DMS153 treated with DMSO at 0.1 percent for 48 hours (cell line): ENCODE measurements around the gene FCN3.
"Not testable (repeated sequence)": the region's sequence is repeated elsewhere in the genome, so short reads cannot be mapped to it uniquely, and the experiment has no call there.

Experiments used
- DNase-seq: peaks from one replicate; lab custom pipeline; 2025; ENCODE audit not compliant: unreplicated experiment; lab: John Stamatoyannopoulos, UW

The FCN3 gene

DNA sequence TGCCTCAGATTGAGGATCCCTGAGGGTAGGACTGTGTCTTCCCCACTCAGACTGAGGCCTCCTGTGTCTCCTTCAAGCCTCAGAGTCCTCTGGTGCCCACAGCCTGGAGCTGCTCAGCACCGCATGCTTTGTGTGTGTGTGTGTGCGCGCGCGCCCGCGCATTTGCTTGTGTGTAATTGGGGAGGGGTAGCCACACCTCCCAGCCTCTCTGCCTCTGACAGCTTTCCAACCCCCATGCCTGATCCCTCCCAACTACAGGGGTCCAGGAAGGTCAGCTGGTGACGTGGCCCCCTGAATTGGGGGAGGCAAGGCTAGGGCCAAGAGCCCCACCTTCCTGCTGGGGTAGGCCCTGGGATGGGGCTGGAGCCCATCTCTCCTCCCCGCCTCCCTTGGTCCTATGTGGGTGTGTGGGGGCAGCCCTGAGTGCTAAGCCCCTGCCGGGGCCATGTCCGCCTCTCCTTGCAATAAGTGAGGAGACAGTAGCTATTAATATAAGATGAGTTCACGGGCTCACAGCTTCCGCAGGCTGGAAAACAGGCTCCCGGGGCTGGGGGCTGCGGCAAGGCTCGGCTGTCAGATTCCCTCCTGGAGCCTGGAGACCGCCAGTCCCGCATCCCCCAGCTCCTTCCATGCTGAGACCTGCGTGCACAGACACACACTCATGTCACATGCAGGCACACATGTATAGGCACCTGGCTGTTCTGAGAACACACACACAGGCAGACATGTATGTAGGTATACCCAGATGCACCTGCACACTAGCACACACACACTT is 24.8 kb upstream of the FCN3 start:
- no peak for DNase-seq

DNA sequence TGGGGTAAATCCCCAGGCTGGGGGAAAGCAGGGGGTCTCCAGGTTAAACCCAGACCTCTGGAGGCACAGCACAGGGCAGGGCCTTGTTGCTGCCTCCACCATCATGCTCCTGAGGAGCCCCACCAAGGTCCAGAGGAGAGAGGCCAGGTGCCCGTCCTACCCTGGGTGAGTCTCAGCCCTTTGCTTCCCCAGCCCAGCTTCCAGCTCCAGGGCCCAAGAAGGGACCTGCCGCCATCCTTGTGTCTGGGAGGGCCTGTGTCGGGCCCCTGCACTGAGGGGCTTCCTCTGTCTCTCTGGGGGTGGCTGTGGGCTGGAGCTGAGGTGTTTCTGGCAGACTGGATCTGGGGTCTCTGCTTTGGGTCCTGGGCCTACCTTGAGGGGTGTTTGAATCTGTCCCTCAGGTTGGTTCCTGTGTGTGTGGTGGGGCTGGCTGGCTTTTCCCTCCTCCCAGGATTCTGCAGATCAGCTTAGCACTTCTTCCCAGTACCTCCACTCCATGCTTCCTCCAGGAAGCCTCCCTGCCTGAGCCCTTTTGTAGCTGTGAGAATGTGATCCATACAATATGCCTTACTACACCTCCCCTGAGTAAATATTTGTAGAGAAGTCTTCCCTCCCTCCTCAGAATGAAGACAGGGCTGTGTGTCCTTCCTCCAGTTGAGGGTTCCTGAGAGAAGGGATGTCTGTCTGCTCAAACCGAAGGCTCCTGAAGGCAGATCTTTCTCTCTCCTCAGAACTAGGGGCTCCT is 24.0 kb upstream of the FCN3 start:
- DNase-seq: no peak

DNA sequence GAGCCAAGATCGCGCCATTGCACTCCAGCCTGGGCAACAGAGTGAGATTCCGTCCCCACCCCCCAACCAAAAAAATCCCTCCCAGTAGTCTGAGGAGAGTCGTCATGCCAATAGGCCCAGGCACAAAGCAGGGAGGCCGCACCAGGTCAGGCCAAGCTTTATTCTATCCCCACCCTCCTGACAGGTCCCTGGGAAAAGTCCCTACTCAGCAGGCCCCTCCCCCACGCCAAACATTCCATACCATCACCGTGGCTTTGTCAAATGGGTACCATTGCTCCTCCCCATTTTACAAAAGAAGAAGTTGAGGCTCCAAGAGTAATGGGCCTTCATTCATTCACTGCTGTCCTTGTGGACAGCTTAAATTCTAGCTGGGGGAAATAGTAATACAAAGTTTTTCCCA is 23.1 kb upstream of the FCN3 start:
- DNase-seq: no peak

DNA sequence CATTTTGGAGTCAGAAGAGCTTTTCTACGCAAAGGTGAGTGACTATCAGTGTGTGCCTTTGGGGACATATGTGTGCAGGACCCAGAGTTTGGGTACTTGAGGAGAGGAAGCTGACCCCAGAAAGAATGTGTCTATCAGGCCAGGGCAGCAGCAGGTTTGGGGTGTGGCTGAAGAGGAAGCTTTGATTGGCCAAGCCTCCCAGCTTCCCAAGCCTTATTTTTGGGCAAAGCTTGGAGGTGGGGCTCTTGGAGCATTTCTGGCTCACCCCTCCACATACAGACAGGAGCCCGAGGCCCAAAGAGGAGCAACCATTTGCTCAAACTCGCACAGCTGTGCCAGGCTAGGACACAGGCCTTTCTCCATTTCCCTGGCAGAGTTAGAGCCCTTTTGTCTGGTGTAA is 22.5 kb upstream of the FCN3 start:
- no peak for DNase-seq

DNA sequence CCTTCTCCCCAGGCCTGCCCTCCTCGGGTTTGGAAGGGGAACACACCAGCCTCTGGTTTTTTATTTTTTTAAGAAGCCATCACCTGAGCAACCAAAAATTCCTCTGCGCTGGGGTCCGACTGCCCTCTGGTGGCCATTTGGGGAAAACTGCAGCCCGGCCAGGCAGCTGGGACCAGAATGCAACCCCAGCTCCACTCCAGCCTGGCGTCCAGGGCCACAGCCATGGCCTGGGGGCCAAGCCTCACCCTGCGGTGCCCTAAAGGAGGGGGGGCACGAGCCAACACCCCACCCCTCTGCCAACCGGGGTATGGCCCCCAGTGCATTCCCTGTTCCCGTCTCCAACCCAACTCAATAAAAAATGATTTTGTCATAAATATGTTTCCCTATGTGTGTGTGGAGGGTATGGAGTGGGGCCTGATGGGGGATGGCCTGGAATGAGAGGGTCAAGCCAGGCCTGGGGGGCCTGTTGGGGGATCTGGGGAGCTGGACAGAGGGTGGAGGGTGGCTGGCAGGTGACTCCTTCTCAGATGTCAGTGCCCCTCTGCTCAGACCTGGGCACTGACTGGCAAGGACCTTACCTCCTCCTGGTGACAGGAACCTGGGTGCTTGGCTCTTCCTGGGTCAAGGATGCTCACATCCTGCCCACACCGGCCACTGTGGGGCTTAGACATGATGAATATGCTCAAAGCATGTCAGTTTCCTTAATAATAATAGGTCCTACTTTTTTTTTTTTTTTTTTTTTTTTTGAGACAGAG is 21.0 kb upstream of the FCN3 start:
- DNase-seq: peak; percentile 72

DNA sequence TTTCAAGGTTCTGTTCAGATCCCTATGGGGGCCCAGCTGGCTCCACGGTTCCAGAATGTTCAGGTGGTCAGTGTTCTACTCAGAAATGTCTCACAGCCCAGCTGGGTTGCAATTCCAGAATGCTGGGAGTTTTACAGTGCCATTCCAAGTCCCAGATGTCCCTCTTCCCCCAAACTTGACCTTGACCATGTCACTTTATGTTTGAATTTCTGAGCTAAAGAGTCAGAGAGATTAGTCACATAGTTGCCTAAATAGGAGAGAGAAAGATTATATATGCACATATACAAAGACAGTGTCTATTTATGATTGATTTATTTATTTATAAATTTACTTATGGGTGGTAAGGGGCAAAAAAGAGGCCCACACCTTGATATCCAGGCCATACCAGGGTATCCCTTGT is 20.3 kb upstream of the FCN3 start:
- no peak for DNase-seq

DNA sequence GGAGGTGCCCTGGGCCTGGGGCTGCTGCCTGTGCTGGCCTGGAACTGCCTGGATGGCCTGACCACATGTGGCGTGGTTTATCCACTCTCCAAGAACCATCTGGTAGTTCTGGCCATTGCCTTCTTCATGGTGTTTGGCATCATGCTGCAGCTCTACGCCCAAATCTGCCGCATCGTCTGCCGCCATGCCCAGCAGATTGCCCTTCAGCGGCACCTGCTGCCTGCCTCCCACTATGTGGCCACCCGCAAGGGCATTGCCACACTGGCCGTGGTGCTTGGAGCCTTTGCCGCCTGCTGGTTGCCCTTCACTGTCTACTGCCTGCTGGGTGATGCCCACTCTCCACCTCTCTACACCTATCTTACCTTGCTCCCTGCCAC is 19.6 kb upstream of the FCN3 start:
- DNase-seq: no peak

DNA sequence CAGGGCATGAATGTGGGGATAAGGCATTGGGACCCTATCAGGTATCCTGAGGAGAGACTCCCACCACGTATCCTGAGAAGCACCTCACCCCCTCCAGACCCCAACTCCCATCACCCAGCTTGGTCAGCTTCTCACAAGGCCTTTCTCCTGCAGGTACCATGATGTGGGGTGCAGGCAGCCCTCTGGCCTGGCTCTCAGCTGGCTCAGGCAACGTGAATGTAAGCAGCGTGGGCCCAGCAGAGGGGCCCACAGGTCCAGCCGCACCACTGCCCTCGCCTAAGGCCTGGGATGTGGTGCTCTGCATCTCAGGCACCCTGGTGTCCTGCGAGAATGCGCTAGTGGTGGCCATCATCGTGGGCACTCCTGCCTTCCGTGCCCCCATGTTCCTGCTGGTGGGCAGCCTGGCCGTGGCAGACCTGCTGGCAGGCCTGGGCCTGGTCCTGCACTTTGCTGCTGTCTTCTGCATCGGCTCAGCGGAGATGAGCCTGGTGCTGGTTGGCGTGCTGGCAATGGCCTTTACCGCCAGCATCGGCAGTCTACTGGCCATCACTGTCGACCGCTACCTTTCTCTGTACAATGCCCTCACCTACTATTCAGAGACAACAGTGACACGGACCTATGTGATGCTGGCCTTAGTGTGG is 19.1 kb upstream of the FCN3 start:
- no peak for DNase-seq

DNA sequence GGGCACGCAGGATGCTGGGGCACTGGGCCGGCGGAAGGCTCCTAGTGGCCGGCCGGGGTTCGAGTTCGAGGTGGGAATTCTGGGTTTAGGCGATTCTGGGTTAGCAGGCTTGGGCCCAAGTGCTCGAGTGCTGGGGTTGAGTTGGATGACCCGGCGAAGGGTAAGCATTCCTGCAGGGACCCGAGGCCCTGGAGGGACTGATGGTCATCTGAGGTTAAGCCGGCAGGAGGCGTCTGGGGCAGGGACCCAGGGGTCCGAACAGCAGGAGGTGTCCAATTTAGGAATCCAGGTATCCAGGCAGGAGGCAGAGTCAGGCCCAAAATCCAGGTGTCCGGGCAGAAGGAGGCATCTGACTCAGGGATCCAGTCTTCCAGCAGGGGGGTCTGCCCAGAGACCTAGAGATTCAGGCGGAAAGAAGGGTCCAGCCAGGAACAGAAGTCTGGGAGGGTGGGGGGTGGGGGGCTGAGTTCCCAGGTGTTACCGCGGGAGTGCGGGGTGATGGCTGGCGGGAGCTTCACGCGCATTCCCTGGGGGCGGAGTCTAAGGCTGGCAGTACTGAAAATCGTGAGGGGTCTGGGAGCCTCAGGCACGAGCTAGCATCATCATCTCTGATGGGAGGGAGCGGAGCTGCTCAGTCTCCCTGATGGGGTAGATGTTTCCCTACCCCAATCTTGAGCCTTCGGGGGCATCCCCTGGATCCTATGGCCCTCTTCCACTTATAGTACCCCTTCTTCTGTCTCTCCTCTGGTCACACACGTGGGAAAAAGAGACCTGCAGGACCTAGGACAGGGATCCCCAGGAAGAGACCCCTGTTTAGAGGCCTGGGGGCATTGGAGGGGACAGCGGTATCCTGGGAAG is 18.4 kb upstream of the FCN3 start:
- DNase-seq: no peak

DNA sequence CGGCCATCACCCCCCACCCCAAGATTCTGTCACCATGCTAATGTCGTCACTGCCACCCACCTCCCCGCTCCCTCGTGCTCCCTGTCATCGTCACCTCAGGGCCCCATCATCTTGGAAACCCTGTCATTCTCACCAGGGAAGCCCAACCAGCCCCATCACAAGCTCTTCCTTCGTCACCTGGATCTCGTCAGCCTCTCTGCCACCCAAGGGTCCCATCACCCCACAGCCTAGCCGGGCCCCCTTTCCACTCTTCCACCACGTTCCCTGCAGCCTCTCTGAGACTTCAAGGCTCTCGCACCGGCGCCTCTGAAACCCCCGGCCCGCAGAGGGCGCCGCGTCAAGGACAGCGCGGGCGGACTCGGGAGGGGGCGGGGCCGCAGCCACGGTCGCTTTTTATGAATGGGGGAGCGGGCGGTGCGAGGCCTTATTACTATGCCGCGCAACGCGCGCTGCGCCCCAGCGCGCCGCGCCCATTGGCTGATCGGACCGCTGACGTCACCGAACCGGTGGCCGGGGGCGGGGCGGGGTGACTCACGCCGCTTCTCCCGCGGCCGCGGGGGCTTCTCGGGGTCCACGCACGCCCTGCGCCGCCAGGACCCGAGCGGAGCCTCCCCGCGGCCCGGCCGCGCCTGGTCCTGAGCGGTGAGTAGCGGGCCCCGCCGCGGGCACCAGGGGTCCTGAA is 17.6 kb upstream of the FCN3 start, which contains the start of gene GPR3:
TSS of gene GPR3 (plus strand) at position 527 of the 682 bp plus-strand sequence. CDS start 1,177 bp downstream, outside the sequence.
- DNase-seq: peak; percentile 95

DNA sequence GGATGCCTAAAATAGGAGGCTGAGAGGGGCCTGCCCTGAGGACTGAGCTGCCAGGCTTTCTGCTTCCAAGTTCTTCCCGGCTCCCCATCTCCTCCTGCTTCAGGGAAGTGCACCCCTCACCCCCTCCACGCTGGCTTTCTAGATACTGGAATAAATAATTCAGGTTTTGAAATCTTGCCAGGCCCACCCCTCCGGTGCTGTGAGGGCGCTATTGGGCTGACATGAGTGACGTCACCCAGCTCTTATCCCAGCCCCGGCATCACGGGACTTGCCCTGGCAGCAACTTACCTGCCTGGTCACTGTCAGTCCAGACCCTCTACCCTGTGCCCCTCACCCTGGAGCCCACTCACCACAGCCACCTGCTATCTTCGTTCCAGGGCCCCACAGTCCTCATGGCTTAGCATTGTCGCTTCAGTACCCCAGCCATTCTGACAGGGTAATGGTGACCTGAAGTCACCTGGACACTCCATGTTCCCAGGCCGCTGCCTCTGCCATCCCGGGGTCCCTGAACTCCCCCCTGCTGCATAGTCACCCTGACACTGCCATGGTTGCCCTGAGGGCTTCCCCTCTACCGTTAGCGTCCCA is 17.0 kb upstream of the FCN3 start:
- peak; percentile 50 for DNase-seq

DNA sequence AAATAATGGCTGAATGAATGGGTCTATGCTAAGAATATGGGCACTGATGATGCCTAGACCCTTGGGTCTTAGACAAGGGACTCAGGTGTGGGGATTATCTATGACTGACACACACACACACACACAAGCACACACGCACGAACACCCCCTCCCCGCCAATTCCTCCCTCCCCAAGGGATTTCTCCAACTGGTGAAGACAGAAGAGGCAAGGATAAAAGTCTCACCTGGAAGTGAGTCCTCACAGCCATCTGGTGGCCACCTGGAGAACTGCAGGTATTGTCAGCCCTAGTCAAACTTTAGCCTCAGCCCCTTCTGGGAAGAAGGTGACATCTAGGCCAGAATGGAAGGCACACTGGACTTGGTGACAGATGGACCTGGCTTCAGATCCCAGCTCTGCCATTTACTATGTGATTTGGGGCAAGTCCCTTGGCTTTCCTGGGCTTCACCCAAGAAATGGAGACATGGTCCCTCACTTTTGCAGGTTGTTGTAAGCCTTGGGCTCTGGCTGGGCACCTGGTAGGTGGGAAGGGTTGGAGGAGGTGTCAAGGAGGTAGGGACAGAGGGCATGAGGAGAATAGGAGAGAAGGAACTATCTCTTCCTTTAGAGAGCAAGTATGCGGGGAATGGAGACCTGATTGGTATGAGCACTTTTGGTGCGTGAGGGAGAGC is 13.8 kb upstream of the FCN3 start:
- peak; percentile 80 for DNase-seq

DNA sequence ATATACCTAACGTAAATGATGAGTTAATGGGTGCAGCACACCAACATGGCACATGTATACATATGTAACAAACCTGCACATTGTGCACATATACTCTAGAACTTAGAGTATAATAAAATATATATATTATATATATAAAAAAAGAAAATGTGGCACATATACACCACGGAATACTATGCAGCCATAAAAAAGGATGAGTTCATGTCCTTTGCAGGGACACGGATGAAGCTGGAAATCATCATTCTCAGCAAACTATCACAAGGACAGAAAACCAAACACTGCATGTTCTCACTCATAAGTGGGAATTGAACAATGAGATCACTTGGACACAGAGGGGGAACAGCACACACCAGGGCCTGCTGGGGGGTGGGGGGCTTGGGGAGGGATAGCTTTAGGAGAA is 10.2 kb upstream of the FCN3 start:
- DNase-seq: not testable (repeated sequence)

DNA sequence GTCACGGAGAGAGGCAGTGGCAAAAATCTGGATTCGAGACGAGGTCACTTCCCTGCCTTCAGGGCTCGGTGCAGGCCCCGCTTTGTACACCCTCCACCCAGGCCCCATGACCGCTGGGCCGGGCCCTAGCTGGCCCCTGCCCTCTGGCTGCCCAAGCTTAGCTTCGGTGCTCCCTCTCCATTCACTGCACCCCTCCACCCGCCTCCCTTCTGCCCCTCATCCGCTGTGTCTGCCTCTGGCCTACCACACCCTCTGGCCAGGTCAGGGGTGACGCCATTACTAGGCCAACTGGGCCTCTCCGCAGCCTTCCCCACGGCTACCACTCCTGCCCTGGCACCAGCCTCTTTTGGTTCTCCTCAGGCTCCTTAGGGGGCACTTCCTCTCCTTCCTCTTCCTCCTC is 9.0 kb upstream of the FCN3 start:
- no peak for DNase-seq

DNA sequence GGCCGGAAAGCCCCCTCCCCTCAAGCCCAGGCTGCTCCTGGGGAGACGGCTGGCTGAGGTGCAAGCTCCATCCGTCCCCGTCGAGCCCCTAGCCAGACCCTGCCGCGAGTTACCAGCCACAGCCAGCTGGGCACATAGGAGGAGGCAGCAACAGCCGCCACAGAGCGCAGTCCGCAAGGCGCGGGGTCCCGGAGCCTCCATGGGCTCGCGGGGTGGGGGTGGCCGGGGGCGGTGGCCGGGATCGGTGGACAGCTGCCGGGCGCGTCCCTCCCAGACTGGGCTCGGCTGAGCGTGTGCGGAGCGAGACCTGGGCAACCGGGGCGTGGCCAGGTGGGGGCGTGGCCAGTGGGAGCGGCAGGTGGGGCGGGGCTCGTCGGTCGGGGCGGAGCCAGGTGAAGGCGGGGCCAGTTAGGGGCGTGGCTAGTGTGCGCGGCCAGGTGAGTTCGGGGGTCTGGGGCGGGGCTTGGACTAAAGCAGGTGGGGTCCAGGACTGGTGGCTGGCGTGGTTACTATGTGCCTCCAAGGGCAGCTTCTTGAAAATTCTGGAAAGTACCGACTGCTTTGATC is 8.5 kb upstream of the FCN3 start, which contains the start of gene CD164L2:
TSS of gene CD164L2 (minus strand) at position 295 of the 567 bp plus-strand sequence. CDS start at position 201, 94 bp downstream.
- DNase-seq: peak; percentile 39

DNA sequence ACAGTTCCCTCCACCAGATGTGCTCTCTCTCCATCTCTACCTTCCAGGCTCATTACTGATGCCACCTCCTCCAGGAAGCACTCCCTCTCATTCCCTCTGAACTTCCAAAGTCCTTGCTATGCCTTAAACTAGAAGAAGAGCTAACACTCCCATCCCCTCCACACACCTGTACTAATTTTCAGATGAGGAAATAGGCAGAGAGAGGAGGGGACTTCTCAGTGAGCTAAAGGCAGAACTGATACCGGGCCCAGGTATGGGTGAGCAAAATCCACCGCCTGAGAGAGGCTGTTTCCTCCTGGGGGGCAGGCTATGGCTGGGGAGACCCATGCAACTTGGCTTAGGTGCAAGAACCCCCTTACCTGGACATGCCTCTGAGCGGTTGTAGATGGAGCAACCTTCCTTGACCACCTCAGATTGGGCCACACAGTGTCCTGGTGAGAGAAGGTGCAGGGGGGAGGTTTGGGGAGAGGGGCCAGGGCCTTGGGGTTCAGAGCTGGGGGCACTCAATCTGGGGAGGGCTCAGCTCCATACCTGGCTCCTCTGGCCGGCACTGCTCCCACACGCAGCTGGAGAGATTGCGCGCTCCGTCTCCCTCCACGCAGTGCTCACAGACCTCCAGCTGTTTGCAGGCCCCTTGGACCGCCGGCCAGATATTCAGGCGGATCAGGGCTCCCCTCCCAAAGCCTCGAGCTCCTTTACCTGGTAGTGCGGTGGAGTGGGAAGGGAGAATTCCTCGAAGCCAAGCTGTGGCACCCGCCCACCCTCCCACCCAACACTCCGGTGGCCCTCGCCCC is 7.5 kb upstream of the FCN3 start:
- no peak for DNase-seq
